Lung (tissue), 12 donors: Measurements from ENCODE around the gene SLN. TPM values are rescaled to one million over a fixed set of nuclear protein-coding genes. Genes with fewer than 3 reads are reported as not detected.
A peak's percentile ranks its signal among the peaks of the same experiment; 100 is the strongest.

Source experiments
- ATAC-seq: fragments of 200-7000 bp; cut with Tn5 transposase; one replicate; pipeline ENCODE4 v1.9.1; 2020; ENCODE audit warnings: moderate number of reproducible peaks; ENCODE audit not compliant: insufficient read depth, low FRiP score
- DNase-seq, 3 donors: peaks; one replicate each; pipeline ENCODE4 v3.0.0-alpha.2; 2013 to 2017
- H3K27ac ChIP-seq, 2 donors: one replicate each; pipeline ENCODE4 v1.5.1; 2013; ENCODE audit warnings: mild to moderate bottlenecking in 2 of 2, moderate library complexity in 2 of 2, control low read depth in 1 of 2, inconsistent platforms in 1 of 2, low read depth in 1 of 2, low read length in 1 of 2
- H3K27me3 ChIP-seq, 3 donors: one replicate each; pipeline ENCODE4 v1.5.1; 2013; ENCODE audit warnings: low read length in 2 of 3; ENCODE audit not compliant: control insufficient read depth in 3 of 3, insufficient read depth in 3 of 3
- H3K36me3 ChIP-seq, 4 donors: one replicate each; pipeline ENCODE4 v1.5.1; 2013; ENCODE audit warnings: low read length in 4 of 4, mild to moderate bottlenecking in 1 of 4, moderate library complexity in 1 of 4; ENCODE audit not compliant: control insufficient read depth in 4 of 4, insufficient read depth in 4 of 4
- H3K4me1 ChIP-seq, 5 donors: one replicate each; pipeline ENCODE4 v1.5.1; 2013; ENCODE audit warnings: low read length in 5 of 5, mild to moderate bottlenecking in 2 of 5, moderate library complexity in 1 of 5; ENCODE audit not compliant: control insufficient read depth in 5 of 5, insufficient read depth in 5 of 5
- H3K4me3 ChIP-seq: one replicate; pipeline ENCODE4 v1.5.1; 2013; ENCODE audit warnings: mild to moderate bottlenecking, control low read depth, moderate library complexity
- H3K9ac ChIP-seq, 2 donors: one replicate each; pipeline ENCODE4 v1.5.1; 2013; ENCODE audit warnings: low read length in 2 of 2, control low read depth in 1 of 2; ENCODE audit not compliant: insufficient read depth in 1 of 2
- H3K9me3 ChIP-seq, 4 donors: one replicate each; pipeline ENCODE4 v1.5.1; 2013; ENCODE audit warnings: low read length in 3 of 4, mild to moderate bottlenecking in 1 of 4, moderate library complexity in 1 of 4; ENCODE audit not compliant: control insufficient read depth in 4 of 4, insufficient read depth in 3 of 4
- WGBS, 2 donors: extraction: QIAGEN DNeasy Blood & Tissue Kit; methylation state at CpG; one replicate each; pipeline ENCODE4 v1.1.7; 2013; 5-methylcytosine and 5-hydroxymethylcytosine counted together
- polyA plus RNA-seq, 2 donors: library from polyadenylated mRNA; stranded (reverse); fragments of 200-250 nt; gene quantifications; one replicate each; pipeline ENCODE4 v1.2.1, GENCODE V29; 2013
- total RNA-seq, 2 donors: library from RNA; depleted of rRNA in 1 of 2; stranded (reverse); fragments of >200 nt in 1 of 2; gene quantifications; one replicate each; pipeline ENCODE4 v1.2.1, GENCODE V29; 2014 to 2021
- TF ChIP-seq, protein P1 (sequence below): IDR thresholded peaks from 2 replicates; pipeline ENCODE4 v1.5.1; 2012; ENCODE audit warnings: mild to moderate bottlenecking; ENCODE audit errors: control extremely low read depth, extremely low read depth
- donor health status: control.
- donor health status: control.
- donor health status: Bipolar disorder and iron deficiency.
- donor health status: healthy.
- donor health status: DM: yes; HTN: yes; CAD: no.

The SLN gene
- total and polyA plus RNA-seq, 4 donors = 0.49 to 0.77 TPM; not detected in 2

- no peak overlapping the region for H3K4me3 ChIP-seq
- no peak overlapping the region for H3K9ac ChIP-seq
- ATAC-seq (no peak), DNase-seq (peak in 1 of 3 donors; percentile 30)
- 80 to 85% methylated on average over 7 of the region's 7 CpGs for WGBS, 2 donors
- peaks cover 0 to 2% (median 0%) of the 10 kb centered on the region in 4 donors for H3K9me3 ChIP-seq
- H3K36me3 ChIP-seq = no peaks in the 10 kb centered on the region
- H3K27me3 ChIP-seq = no peaks in the 10 kb centered on the region
- TF ChIP-seq, protein P1, sequence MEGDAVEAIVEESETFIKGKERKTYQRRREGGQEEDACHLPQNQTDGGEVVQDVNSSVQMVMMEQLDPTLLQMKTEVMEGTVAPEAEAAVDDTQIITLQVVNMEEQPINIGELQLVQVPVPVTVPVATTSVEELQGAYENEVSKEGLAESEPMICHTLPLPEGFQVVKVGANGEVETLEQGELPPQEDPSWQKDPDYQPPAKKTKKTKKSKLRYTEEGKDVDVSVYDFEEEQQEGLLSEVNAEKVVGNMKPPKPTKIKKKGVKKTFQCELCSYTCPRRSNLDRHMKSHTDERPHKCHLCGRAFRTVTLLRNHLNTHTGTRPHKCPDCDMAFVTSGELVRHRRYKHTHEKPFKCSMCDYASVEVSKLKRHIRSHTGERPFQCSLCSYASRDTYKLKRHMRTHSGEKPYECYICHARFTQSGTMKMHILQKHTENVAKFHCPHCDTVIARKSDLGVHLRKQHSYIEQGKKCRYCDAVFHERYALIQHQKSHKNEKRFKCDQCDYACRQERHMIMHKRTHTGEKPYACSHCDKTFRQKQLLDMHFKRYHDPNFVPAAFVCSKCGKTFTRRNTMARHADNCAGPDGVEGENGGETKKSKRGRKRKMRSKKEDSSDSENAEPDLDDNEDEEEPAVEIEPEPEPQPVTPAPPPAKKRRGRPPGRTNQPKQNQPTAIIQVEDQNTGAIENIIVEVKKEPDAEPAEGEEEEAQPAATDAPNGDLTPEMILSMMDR = no peak
- peaks cover 0 to 4% (median 0%) of the 10 kb centered on the region in 5 donors for H3K4me1 ChIP-seq
- H3K27ac ChIP-seq = no peak overlapping the region
These were observed 33.8 kb downstream of the SLN start for GRCh38 chr11:107677924-107678631.

GRCh38 chr11:107676336-107677057 is 35.4 kb downstream of the SLN start:
- 83 to 90% methylated on average over 8 of the region's 8 CpGs for WGBS, 2 donors

DNA sequence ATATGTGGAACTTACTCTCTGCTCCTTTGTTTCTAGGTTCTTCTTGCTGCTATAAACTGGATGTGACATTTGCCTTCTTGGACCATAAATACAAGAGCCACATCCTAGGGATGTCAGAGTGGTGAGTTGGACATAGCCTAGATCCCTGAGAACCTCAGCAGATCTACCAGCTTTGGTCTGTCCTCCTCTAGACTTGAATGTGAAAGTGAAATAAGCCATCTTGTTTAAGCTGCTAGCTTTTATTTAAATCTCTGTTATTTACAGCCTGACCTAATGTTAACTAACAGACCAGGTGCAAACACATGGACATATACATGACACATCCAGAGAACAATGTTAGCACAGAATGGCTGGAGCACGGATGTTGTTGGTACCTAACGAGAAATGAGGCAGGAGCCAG is 36.0 kb downstream of the SLN start:
- H3K27ac ChIP-seq = no peak overlapping the region
- peaks cover 0 to 2% (median 0%) of the 10 kb centered on the region in 4 donors for H3K9me3 ChIP-seq
- H3K9ac ChIP-seq = no peak overlapping the region
- no peak for DNase-seq
- WGBS, 2 donors = 70 to 92% methylated on average over 2 of the region's 2 CpGs
- H3K4me3 ChIP-seq = no peak overlapping the region
- H3K4me1 ChIP-seq = peaks cover 0 to 4% (median 0%) of the 10 kb centered on the region in 5 donors
- TF ChIP-seq, protein P1 = no peak
- ATAC-seq = no peak
- no peaks in the 10 kb centered on the region for H3K27me3 ChIP-seq
- H3K36me3 ChIP-seq = no peaks in the 10 kb centered on the region

More at GRCh38 chr11:107676336-107677057, 35.4 kb downstream of the SLN start:
- peaks cover 0 to 4% (median 0%) of the 10 kb centered on the region in 5 donors for H3K4me1 ChIP-seq
- no peaks in the 10 kb centered on the region for H3K36me3 ChIP-seq
- no peak overlapping the region for H3K27ac ChIP-seq
- TF ChIP-seq, protein P1 = no peak
- ATAC-seq (no peak), DNase-seq (no peak)
- H3K27me3 ChIP-seq = no peaks in the 10 kb centered on the region
- H3K4me3 ChIP-seq = no peak overlapping the region
- H3K9me3 ChIP-seq = peaks cover 0 to 2% (median 0%) of the 10 kb centered on the region in 4 donors
- no peak overlapping the region for H3K9ac ChIP-seq
